SK-N-MC (cell line): ENCODE data around the gene PHETA1.
"Not testable (repeated sequence)": the region's sequence is repeated elsewhere in the genome, so short reads cannot be mapped to it uniquely, and the experiment has no call there.

ENCODE experiments used
- EZH2 ChIP-seq: fragments of 200-600 bp; sonication (generic); IDR thresholded peaks from one replicate; pipeline ENCODE4 v1.6.1; 2017; ENCODE audit warnings: antibody characterized with exemption
- FOXP2 ChIP-seq: optimal IDR thresholded peaks from 2 replicates; pipeline ENCODE3; 2011; ENCODE audit warnings: mild to moderate bottlenecking, moderate library complexity; ENCODE audit not compliant: insufficient read depth; ENCODE audit errors: extremely low read length, control extremely low read depth
- POLR2AphosphoS5 ChIP-seq: IDR thresholded peaks from 2 replicates; pipeline ENCODE4 v1.6.1; 2012; ENCODE audit warnings: mild to moderate bottlenecking, low read depth, low read length, borderline replicate concordance

DNA sequence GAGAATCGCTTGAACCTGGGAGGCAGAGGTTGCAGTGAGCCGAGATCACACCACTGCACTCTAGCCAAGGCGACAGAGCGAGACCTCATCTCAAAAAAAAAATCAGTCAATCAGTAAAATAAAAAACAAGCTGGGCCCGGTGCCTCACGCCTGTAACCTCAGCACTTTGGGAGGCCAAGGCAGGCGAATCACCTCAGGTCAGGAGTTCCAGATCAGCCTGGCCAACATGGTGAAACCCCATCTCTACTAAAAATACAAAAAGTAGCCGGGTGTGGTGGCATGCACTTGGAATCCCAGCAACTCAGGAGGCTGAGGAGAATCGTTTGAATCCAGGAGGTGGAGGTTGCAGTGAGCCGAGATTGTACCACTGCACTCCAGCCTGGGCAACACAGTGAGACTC lies 33.6 kb downstream of the PHETA1 start:
- TF ChIP-seq POLR2AphosphoS5, EZH2, FOXP2: not testable (repeated sequence)
